ENCODE data around the gene ERC2. TPM values are rescaled to one million over a fixed set of nuclear protein-coding genes. Genes with fewer than 3 reads are reported as not detected.

Gene ERC2
- total RNA-seq, 1 donor from 2014 or later = 1.3 TPM

- no peak for DNase-seq (ENCODE audit: extremely low read depth, low read depth, low spot score)
Observed at GRCh38 chr3:55704521-55704920, 763.7 kb downstream of the ERC2 start.

DNA sequence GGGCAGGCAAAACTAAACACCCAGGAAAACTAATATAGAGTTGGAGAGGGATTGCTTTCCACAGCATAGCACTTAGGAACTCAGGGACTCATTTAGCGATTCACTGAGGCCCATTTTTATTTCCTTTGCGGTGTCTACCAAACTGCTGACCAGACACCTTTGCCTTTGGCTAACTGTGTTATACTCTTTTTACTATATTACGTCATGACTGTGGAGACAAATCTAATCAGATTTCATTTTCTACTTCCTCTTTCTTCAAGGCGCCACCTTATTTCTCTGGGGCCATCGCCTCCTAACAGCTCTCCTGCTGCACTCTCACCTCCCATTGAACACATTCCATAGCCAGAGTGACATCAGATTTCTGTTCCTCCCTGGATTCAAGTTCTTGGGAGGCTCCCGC, 765.4 kb downstream of the ERC2 start:
- DNase-seq (ENCODE audit: extremely low read depth, low read depth, low spot score) = no peak

DNA sequence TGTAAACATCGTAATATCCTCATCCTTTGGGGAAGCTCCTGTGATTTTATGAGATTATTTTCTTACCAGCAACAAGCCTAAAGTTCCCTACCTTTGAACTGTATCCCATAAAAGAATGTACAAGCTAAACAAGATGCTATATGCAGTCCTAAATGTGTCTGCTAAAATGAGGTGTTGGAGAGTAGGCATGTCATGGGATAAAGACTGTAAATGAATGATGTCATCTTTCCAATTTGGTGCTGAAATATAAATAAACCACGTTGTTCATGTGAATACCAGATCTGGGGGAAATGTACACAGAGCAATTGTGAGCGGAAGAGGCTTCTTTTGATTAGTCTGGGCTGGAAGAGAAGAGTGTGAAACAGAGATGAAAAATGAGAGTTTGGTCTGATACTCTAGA, 766.3 kb downstream of the ERC2 start:
- no peak for DNase-seq (ENCODE audit: extremely low read depth, low read depth, low spot score)

DNA sequence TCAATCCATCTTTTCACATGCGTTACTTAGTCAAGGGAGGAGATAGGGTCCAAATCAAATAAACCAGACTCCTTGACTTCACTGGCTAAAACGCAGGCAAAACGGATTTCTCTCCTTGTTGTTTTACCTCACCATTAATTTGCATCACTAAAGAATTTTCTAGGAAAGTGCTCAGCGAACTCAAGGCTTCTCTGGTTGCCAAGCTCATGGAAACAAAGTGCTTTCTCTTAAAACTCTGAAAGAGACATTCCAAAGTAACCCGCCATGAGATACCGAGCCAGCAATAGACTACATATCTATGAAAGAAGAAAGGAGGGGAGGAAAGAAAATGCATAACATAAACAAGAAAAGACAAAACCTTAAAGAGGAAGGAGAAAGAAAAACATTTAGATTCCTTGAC, 769.4 kb downstream of the ERC2 start:
- DNase-seq (ENCODE audit: extremely low read depth, low read depth, low spot score) = no peak

GRCh38 chr3:55697177-55697865, 770.9 kb downstream of the ERC2 start:
- DNase-seq (ENCODE audit: extremely low read depth, low read depth, low spot score) = no peak

- DNase-seq (ENCODE audit: extremely low read depth, low read depth, low spot score) = no peak
Observed at GRCh38 chr3:55692957-55693558, 775.2 kb downstream of the ERC2 start.

DNA sequence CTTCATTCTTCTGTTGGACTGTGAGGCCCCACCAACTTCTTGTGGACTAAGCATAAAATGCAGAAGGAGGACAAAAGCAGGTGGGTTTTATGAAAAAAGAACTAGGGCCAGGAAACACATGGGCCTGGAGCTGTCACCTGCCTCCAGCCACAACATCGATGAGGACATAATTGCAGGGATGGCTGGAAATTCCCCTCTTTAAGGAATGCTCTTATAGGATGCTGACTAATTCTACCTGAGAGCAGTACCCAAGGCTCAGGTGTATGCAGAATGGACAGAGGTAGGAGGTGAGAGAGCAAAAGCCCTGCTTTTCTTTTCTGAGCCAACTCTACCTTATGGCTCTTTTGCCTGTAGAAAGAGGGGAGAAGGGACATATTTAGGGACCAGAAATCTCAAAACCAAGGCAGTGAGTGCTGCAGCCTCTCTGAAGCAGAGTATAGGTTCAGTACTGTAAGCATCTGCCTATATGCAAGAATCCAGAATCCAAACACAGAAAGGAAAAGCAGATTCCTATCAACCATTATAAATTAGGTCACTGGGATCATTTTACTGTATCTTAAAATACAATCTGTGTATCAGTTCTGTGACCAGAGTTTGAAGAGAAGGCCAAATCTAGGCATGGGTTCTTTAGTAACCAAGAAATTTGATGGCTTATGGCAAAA, 775.8 kb downstream of the ERC2 start:
- no peak for DNase-seq (ENCODE audit: extremely low read depth, low read depth, low spot score)

GRCh38 chr3:55691141-55691540, 777.1 kb downstream of the ERC2 start:
- no peak for DNase-seq (ENCODE audit: extremely low read depth, low read depth, low spot score)

GRCh38 chr3:55690726-55691125, 777.5 kb downstream of the ERC2 start:
- DNase-seq (ENCODE audit: extremely low read depth, low read depth, low spot score) = no peak

DNA sequence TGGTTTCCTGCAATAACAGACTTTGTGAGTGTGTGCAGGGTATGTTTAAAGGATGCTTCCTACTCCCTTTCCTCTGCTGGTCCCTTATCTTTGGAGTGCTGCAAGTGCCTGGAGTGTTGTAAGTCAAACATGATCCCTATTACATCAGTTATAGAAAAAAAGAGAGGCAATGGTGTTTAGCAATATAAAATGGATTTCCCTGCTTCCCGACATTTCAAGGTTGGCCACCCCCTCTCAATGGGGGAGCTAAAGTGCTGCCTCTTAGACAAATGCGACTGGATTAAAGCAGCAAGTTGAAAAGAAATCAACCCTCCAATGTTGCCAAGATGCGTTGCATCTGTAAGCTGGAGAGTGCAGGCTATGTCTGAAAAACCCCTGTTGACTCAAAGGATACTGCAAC, 778.1 kb downstream of the ERC2 start:
- no peak for DNase-seq (ENCODE audit: extremely low read depth, low read depth, low spot score)

DNA sequence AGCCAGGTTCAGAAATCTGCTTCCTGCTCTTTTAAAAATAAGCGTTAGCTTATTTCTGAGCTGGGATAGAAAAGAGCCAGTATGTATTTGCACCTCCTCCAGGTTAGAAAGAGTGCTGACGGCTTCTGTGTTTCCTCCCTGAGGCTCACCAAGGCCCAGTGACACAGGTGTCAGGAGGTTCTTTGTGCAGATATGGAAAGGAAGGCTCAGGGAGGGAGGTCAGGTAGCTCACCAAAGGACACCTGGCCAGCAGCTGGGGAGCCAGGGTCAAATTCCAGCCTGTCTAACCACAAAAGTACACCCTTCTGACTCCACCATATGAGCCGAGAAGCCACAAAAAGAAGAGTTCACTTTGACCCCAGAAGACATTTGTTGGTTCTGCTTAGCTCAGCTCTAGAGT, 780.1 kb downstream of the ERC2 start:
- no peak for DNase-seq (ENCODE audit: extremely low read depth, low read depth, low spot score)

GRCh38 chr3:55687526-55687925, 780.7 kb downstream of the ERC2 start:
- DNase-seq (ENCODE audit: extremely low read depth, low read depth, low spot score) = no peak

DNA sequence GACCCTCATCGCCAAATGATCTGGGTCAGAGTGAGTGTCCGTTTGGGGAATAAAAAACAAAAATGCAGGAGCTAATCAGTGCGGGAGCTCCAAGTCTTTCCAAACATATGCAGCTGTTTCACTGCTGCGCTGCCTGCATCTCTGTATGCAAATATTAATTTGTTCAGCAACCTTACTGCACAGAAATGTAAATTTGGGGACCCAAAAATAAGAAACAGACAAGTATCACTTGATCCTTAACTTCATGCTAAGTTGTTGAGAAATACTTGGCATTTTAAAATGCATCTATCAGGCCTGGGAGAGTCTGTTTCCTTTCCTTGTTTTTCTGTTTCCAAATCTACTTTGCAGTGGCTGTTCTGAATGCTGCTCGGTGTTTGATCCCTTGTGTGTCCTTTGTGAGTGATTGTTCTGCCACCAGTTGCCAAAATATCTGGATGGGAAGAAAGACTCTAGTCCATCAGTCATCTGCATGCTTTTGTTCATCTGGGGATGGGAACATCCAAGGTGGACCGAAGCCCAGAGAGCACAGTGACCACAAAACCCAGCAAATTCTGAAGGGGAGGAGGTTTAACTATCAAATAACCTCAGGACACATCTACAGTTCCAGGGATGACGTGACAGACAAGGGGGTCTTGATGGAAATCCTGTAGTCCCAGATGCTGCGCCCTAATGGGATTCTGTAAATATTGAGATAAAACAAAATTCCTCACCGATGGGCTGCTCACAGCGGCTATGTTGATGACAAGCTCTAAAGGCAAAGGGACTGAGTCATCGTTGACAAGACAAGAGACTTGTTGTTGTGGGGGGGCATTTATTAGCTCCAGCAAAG, 781.6 kb downstream of the ERC2 start:
- no peak for DNase-seq (ENCODE audit: extremely low read depth, low read depth, low spot score)

DNA sequence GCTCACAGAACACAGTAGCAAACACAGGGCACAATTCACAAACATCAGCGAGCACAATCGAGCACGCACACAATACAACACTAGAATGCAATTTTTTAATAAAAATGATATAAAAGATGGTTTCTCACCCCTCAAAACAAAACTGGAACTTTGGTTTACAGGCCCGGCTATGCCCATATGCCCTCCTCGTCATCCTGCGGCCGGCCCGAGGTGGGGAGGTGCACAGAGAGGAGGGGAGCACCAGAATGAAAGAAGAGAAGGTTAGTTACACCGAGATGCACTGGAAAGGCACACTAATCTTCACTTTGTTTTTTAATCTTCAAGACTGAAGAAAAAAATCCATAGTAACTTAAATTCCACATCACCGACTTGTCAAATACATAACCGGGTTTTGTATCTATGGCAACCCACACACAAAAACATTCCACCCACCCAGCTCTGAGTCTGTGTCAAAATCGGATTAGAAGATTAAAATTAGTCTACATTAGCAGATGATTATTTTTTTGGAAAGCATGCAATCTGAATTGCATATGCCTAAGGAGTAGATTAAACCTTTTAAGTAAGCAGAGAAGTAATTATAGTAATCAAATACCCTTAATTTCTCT, 784.5 kb downstream of the ERC2 start:
- no peak for DNase-seq (ENCODE audit: extremely low read depth, low read depth, low spot score)

DNA sequence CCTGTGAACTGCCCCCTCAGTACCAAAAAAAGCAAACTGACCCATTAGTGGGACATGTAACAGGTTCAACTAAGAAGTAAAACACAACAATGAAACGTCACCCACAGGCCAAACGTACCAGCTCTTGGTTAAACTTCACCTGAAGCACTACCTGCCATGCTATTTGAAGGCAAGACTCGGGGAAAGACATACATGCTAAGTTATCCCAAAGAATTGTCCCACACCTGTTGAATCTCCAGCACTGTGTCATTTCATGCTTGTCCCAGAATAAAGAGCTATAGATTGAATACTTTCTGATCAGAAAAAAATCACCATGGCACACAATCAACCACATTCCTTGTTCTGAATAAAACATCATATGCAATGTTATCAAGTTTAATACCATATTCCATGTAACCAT, 785.8 kb downstream of the ERC2 start:
- no peak for DNase-seq (ENCODE audit: extremely low read depth, low read depth, low spot score)

GRCh38 chr3:55678546-55679216, 789.6 kb downstream of the ERC2 start:
- DNase-seq (ENCODE audit: extremely low read depth, low read depth, low spot score) = no peak

DNA sequence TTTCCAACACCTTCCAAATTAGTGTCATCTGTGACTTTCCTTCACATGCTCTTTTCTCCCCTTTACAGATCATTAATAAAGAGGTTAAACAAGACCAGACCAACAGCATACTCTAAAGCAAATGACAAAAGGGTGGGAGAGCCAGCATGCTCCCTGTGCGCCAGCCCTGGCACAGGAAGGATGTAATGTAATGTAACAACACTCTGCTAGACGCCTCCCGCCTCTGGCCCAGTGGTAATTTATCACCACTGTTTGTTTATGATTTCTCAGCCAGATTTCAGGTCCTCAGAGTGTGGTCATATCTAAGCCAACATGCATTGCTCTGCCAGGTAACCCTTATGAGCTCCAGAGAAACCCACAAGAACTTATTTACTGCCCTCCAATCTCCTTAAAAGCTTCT, 791.6 kb downstream of the ERC2 start:
- DNase-seq (ENCODE audit: extremely low read depth, low read depth, low spot score) = no peak

- DNase-seq (ENCODE audit: extremely low read depth, low read depth, low spot score) = no peak
Observed at GRCh38 chr3:55675478-55675877, 792.8 kb downstream of the ERC2 start.

- no peak for DNase-seq (ENCODE audit: extremely low read depth, low read depth, low spot score)
Observed at GRCh38 chr3:55673764-55674163, 794.5 kb downstream of the ERC2 start.

DNA sequence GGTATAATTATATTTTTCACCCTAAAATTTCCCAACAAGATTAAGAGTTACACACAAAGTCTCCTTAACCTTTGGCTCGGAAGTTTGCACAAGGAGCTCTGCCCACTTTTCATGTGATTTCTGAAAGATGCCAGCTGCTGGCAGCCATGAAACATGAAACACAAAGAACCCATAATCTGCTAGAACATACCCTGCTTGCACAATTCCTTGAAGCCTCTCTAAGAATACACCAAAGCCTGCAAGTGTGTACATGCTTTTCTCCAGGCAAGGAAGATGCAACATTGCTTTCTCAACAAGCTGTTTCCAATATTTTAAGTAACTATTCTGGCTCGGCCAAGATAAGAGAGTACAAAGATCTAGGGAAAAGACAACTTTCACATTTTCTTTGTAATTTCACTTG, 799.1 kb downstream of the ERC2 start:
- no peak for DNase-seq (ENCODE audit: extremely low read depth, low read depth, low spot score)

Measured in glomerular endothelial cell (primary cell).